DND-41 (cell line): Measurements from ENCODE around the gene ANKRD33.

Source experiments
- EZH2 ChIP-seq: IDR thresholded peaks from 3 replicates; pipeline ENCODE4 v1.6.1; 2012; ENCODE audit warnings: borderline replicate concordance, low read depth, mild to moderate bottlenecking, moderate library complexity, low read length, inconsistent platforms; ENCODE audit not compliant: severe bottlenecking
- TF ChIP-seq, protein P1 (sequence below): IDR thresholded peaks from 2 replicates; pipeline ENCODE4 v1.5.1; 2012; ENCODE audit warnings: borderline replicate concordance, low read length, moderate library complexity, mild to moderate bottlenecking; ENCODE audit not compliant: poor library complexity, severe bottlenecking; ENCODE audit errors: extremely low read depth

DNA sequence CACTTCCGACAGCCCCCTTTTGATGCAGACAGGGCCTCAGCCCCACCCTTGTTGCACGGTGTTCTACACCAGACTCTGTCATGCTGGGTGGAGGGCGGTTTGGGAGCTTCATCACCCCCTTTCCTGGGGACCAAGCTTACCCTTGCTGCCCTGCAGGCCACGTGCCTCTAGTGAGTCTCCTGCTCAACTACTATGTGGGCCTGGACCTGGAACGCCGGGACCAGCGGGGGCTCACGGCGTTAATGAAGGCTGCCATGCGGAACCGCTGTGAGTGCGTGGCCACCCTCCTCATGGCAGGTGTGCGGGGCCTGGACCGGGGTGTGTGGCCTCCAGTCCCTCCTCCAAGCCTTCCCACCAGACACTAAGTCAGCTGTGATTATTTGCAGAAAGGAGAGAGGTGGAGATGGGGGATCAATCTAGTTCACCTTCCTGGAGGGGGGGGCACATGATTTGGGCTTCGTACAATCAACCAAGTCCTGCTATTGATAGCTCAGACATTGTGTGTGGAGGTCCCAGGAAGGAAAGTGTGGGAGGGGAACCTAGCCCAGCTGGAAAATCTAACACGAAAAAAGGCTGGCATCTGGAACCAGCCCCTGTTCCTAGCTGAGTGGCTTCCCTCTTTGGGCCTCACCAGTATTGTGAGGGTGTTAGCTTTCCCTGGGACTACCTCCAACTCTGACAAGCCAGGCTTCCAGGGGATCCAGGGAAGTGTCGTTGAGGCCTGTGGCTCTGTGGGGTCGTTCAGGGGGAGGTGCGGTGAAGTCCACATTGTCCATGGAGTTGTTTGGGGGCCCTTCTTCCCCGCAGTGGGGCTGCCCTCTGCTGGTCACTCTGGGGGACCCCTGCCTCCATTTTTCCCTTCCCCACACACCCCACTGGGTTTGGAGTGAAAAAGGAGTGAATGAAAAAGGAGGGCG, 1.6 kb downstream of the ANKRD33 start:
- TF ChIP-seq, protein P1, sequence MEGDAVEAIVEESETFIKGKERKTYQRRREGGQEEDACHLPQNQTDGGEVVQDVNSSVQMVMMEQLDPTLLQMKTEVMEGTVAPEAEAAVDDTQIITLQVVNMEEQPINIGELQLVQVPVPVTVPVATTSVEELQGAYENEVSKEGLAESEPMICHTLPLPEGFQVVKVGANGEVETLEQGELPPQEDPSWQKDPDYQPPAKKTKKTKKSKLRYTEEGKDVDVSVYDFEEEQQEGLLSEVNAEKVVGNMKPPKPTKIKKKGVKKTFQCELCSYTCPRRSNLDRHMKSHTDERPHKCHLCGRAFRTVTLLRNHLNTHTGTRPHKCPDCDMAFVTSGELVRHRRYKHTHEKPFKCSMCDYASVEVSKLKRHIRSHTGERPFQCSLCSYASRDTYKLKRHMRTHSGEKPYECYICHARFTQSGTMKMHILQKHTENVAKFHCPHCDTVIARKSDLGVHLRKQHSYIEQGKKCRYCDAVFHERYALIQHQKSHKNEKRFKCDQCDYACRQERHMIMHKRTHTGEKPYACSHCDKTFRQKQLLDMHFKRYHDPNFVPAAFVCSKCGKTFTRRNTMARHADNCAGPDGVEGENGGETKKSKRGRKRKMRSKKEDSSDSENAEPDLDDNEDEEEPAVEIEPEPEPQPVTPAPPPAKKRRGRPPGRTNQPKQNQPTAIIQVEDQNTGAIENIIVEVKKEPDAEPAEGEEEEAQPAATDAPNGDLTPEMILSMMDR = no peak
- no peak for TF ChIP-seq EZH2
